Lung (tissue), 12 donors: Measurements from ENCODE around the gene ZNF716. TPM values are rescaled to one million over a fixed set of nuclear protein-coding genes. Genes with fewer than 3 reads are reported as not detected.

Experiments used
- ATAC-seq: fragments of 200-7000 bp; cut with Tn5 transposase; one replicate; pipeline ENCODE4 v1.9.1; 2020; ENCODE audit warnings: moderate number of reproducible peaks; ENCODE audit not compliant: insufficient read depth, low FRiP score
- DNase-seq, 3 donors: peaks; one replicate each; pipeline ENCODE4 v3.0.0-alpha.2; 2013 to 2017
- H3K27ac ChIP-seq, 2 donors: one replicate each; pipeline ENCODE4 v1.5.1; 2013; ENCODE audit warnings: mild to moderate bottlenecking in 2 of 2, moderate library complexity in 2 of 2, control low read depth in 1 of 2, inconsistent platforms in 1 of 2, low read depth in 1 of 2, low read length in 1 of 2
- H3K27me3 ChIP-seq, 3 donors: one replicate each; pipeline ENCODE4 v1.5.1; 2013; ENCODE audit warnings: low read length in 2 of 3; ENCODE audit not compliant: control insufficient read depth in 3 of 3, insufficient read depth in 3 of 3
- H3K36me3 ChIP-seq, 4 donors: one replicate each; pipeline ENCODE4 v1.5.1; 2013; ENCODE audit warnings: low read length in 4 of 4, mild to moderate bottlenecking in 1 of 4, moderate library complexity in 1 of 4; ENCODE audit not compliant: control insufficient read depth in 4 of 4, insufficient read depth in 4 of 4
- H3K4me1 ChIP-seq, 5 donors: one replicate each; pipeline ENCODE4 v1.5.1; 2013; ENCODE audit warnings: low read length in 5 of 5, mild to moderate bottlenecking in 2 of 5, moderate library complexity in 1 of 5; ENCODE audit not compliant: control insufficient read depth in 5 of 5, insufficient read depth in 5 of 5
- H3K4me3 ChIP-seq: one replicate; pipeline ENCODE4 v1.5.1; 2013; ENCODE audit warnings: mild to moderate bottlenecking, control low read depth, moderate library complexity
- H3K9ac ChIP-seq, 2 donors: one replicate each; pipeline ENCODE4 v1.5.1; 2013; ENCODE audit warnings: low read length in 2 of 2, control low read depth in 1 of 2; ENCODE audit not compliant: insufficient read depth in 1 of 2
- H3K9me3 ChIP-seq, 4 donors: one replicate each; pipeline ENCODE4 v1.5.1; 2013; ENCODE audit warnings: low read length in 3 of 4, mild to moderate bottlenecking in 1 of 4, moderate library complexity in 1 of 4; ENCODE audit not compliant: control insufficient read depth in 4 of 4, insufficient read depth in 3 of 4
- WGBS, 2 donors: extraction: QIAGEN DNeasy Blood & Tissue Kit; methylation state at CpG; one replicate each; pipeline ENCODE4 v1.1.7; 2013; 5-methylcytosine and 5-hydroxymethylcytosine counted together
- polyA plus RNA-seq, 2 donors: library from polyadenylated mRNA; stranded (reverse); fragments of 200-250 nt; gene quantifications; one replicate each; pipeline ENCODE4 v1.2.1, GENCODE V29; 2013
- total RNA-seq, 2 donors: library from RNA; depleted of rRNA in 1 of 2; stranded (reverse); fragments of >200 nt in 1 of 2; gene quantifications; one replicate each; pipeline ENCODE4 v1.2.1, GENCODE V29; 2014 to 2021
- TF ChIP-seq, protein P1 (sequence below): IDR thresholded peaks from 2 replicates; pipeline ENCODE4 v1.5.1; 2012; ENCODE audit warnings: mild to moderate bottlenecking; ENCODE audit errors: control extremely low read depth, extremely low read depth
- donor health status: control.
- donor health status: control.
- donor health status: Bipolar disorder and iron deficiency.
- donor health status: healthy.
- donor health status: DM: yes; HTN: yes; CAD: no.

The ZNF716 gene
- total and polyA plus RNA-seq, 4 donors: not detected

DNA sequence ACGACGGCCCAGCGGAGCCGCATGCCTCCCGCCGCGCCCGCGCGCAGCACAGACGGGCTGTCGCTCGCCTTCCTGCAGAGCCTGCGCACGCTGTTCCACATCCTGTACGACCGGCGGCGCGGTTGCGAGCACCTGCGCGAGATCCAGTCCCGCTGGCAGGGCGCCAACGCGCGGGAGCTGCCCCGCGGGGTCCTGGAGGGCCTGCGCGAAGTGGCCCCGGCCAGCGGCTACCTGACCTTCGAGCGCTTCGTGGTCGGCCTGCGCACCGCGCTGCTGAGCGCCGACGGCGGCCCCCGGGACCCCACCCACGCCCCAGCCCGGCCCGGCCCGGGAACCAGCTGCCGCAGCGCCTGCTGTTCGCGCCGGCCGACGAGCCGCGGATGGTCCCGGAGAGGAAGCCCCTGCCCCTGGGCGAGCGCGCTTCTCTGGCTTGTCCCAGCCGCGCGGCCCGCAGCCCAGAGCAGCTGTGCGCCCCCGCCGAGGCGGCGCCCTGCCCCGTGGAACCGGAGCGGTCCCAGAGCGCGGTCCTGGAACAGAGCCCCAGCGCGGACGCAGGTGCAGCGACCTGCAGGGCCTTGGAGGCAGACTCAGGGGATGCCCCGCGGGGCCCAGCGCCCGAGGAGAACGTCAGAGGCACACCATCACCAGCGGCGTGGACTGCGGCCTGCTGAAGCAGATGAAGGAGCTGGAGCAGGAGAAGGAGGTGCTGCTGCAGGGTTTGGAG, 25.3 kb upstream of the ZNF716 start:
- no peak for ATAC-seq
- WGBS, 2 donors: 50 to 67% methylated on average over 81 to 89 of the region's 89 CpGs

DNA sequence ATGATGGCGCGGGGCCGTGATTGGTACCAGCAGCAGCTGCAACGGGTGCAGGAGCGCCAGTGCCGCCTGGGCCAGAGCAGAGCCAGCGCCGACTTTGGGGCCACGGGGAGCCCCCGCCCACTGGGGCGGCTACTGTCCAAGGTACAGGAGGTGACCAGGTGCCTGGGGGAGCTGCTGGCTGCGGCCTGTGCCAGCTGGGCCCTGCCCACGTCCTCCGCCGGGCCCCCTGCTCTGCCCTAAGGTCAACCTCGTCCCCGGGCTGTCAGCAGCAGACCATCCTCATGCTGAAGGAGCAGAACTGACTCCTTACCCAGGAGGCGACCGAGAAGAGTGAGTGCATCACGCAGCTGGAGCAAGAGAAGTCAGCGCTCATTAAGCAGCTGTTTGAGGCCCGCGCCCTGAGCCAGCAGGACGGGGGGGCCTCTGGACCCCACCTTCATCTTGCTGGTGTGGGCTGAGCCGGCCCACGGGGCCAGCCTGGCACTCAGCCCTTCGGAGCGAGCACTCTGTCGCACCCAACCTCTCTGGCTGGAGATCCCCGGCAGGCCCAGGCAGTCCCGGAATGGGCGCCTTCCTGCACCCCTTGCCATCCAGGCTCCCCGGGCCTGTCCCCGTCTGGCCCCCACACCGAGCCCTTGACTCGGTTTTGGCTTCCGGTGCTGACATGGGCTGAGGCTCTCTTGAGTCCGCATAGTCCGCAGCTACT, 24.6 kb upstream of the ZNF716 start:
- Histone ChIP-seq H3K27me3 (no peaks in the 10 kb centered on the region), H3K4me1 (no peaks in the 10 kb centered on the region), H3K9me3 (peaks cover 0 to 34% (median 3%) of the 10 kb centered on the region in 4 donors), H3K9ac (no peak overlapping the region), H3K36me3 (no peaks in the 10 kb centered on the region), H3K27ac (no peak overlapping the region), H3K4me3 (no peak overlapping the region)
- no peak for ATAC-seq
- TF ChIP-seq, protein P1, sequence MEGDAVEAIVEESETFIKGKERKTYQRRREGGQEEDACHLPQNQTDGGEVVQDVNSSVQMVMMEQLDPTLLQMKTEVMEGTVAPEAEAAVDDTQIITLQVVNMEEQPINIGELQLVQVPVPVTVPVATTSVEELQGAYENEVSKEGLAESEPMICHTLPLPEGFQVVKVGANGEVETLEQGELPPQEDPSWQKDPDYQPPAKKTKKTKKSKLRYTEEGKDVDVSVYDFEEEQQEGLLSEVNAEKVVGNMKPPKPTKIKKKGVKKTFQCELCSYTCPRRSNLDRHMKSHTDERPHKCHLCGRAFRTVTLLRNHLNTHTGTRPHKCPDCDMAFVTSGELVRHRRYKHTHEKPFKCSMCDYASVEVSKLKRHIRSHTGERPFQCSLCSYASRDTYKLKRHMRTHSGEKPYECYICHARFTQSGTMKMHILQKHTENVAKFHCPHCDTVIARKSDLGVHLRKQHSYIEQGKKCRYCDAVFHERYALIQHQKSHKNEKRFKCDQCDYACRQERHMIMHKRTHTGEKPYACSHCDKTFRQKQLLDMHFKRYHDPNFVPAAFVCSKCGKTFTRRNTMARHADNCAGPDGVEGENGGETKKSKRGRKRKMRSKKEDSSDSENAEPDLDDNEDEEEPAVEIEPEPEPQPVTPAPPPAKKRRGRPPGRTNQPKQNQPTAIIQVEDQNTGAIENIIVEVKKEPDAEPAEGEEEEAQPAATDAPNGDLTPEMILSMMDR: no peak
- no peak for DNase-seq
- WGBS, 2 donors: 66 to 69% methylated on average over 39 of the region's 39 CpGs

More for the DNA sequence above, 25.3 kb upstream of the ZNF716 start:
- Histone ChIP-seq H3K36me3 (no peaks in the 10 kb centered on the region), H3K9ac (no peak overlapping the region), H3K27ac (no peak overlapping the region), H3K27me3 (no peaks in the 10 kb centered on the region), H3K9me3 (peaks cover 0 to 37% (median 3%) of the 10 kb centered on the region in 4 donors), H3K4me3 (no peak overlapping the region), H3K4me1 (no peaks in the 10 kb centered on the region)
- TF ChIP-seq, protein P1: no peak
- no peak for DNase-seq

DNA sequence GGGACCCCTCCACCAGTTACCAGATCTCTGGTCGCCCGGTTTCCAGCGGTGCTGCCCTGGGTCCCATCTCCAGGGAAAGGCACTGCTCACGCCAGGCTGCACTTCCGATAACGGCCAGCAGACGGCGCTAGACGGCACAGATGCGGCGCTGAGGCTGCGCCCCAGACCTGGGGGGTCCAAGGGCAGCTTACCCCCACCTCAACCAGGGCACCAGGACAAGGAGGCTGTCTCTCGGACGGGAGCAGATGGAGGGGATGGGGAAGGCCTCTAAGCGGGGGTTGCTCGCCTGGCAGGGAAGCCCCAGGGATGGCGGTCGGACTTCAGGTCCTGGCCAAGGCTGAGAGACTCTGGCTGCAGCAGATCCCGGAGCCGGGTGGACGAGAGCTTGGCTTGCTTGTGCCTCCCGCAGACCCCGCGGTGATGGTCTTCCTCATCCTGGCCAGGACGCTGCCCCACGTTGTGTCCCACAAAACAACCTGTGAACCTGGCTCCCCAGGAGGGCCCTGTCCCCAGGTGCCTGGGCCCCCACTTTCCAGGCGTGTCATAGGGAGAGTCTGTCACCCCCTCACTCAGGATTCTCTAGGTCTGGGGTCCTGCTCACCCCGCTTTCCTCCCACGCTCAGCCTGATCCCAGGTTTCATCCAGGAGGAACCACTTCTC, 23.9 kb upstream of the ZNF716 start:
- H3K36me3 ChIP-seq: no peaks in the 10 kb centered on the region
- ATAC-seq: no peak
- 61 to 71% methylated on average over 25 to 29 of the region's 29 CpGs for WGBS, 2 donors
- TF ChIP-seq, protein P1: no peak
- no peak overlapping the region for H3K4me3 ChIP-seq
- H3K4me1 ChIP-seq: no peaks in the 10 kb centered on the region
- H3K27me3 ChIP-seq: no peaks in the 10 kb centered on the region
- no peak overlapping the region for H3K9ac ChIP-seq
- DNase-seq: no peak
- peaks cover 2 to 39% (median 6%) of the 10 kb centered on the region in 4 donors for H3K9me3 ChIP-seq
- no peak overlapping the region for H3K27ac ChIP-seq
